ACC112 (cell line): ENCODE measurements around the gene ABCD3.
"Not testable (repeated sequence)": the region's sequence is repeated elsewhere in the genome, so short reads cannot be mapped to it uniquely, and the experiment has no call there.

Source experiments
- H2AFZ ChIP-seq: fragments of 200-600 bp; sonication (generic); one replicate; pipeline ENCODE4 v1.6.0; 2017; ENCODE audit warnings: antibody characterized with exemption, low read length; ENCODE audit not compliant: unreplicated experiment
- H3K27ac ChIP-seq: fragments of 200-600 bp; sonication (generic); 2 replicates; pipeline ENCODE4 v1.5.1; 2014; ENCODE audit warnings: low read depth, mild to moderate bottlenecking, antibody characterized with exemption, low read length, moderate library complexity
- H3K27me3 ChIP-seq: fragments of 200-600 bp; sonication (generic); 2 replicates; pipeline ENCODE4 v1.6.1; 2014; ENCODE audit warnings: mild to moderate bottlenecking, antibody characterized with exemption, low read length, moderate library complexity, mixed read lengths; ENCODE audit not compliant: insufficient read depth
- H3K36me3 ChIP-seq: fragments of 200-600 bp; sonication (generic); 2 replicates; pipeline ENCODE4 v1.6.1; 2016; ENCODE audit warnings: mild to moderate bottlenecking, antibody characterized with exemption, low read length, moderate library complexity, mixed read lengths; ENCODE audit not compliant: insufficient read depth
- H3K4me1 ChIP-seq: fragments of 200-600 bp; sonication (generic); one replicate; pipeline ENCODE4 v1.6.1; 2016; ENCODE audit warnings: low read length, mixed read lengths; ENCODE audit not compliant: insufficient read depth, unreplicated experiment, control insufficient read depth
- H3K4me3 ChIP-seq: fragments of 200-600 bp; sonication (generic); 2 replicates; pipeline ENCODE4 v1.5.1; 2014; ENCODE audit warnings: mild to moderate bottlenecking, low read depth, low read length
- H3K79me2 ChIP-seq: fragments of 200-600 bp; sonication (generic); one replicate; pipeline ENCODE4 v1.6.0; 2016; ENCODE audit warnings: low read length; ENCODE audit not compliant: control insufficient read depth, unreplicated experiment, insufficient read depth

Gene ABCD3

DNA sequence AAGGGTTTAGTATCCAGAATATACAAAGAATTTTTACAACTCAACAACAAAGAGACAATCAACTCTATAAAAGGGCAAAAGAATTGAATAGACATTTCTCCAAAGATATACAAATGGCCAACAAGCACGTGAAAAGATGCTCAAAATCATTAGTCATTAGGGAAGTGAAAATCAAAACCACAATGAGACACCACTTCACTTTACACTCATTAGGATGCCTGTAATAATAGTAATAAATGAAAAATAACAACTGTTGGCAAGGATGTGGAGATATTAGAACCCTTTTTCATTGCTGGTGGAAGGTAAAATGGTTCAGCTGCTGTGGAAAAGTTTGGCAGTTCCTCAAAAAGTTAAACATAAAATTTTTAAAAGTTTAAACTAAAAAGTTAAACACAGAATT is 7.0 kb upstream of the ABCD3 start:
- no peak overlapping the region for H2AFZ ChIP-seq
- peaks cover 10% of the 10 kb centered on the region; the same call in 1 of the 2 replicates for H3K27me3 ChIP-seq
- no peaks in the 10 kb centered on the region for H3K79me2 ChIP-seq
- no peak overlapping the region for H3K27ac ChIP-seq
- no peak overlapping the region for H3K4me3 ChIP-seq
- H3K36me3 ChIP-seq = no peaks in the 10 kb centered on the region
- H3K4me1 ChIP-seq = no peaks in the 10 kb centered on the region

DNA sequence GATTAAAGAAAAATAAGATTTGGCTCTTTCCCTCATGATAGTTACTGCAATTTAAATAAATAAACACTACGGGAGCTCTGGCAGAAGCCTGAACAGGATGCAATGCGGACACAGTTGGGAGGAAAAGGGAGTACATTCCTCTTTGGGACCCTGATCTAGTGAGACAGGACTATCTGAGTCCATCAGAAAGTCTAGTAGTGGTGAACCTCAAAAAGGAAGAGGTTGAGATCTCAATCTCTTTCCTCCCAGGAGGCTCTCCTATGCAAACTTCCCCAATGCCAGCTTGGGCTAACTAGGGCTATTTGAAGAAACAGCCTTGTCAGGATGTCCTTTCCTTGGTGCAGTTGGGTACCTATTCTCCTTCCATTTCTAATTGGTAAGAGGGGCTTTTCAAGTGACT is 4.9 kb upstream of the ABCD3 start:
- Histone ChIP-seq H3K79me2 (peaks cover under 1% of the 10 kb centered on the region), H3K27ac (no peak overlapping the region), H2AFZ (no peak overlapping the region), H3K36me3 (no peaks in the 10 kb centered on the region), H3K27me3 (peaks cover 10% of the 10 kb centered on the region; the same call in 1 of the 2 replicates), H3K4me3 (no peak overlapping the region), H3K4me1 (peaks cover 8% of the 10 kb centered on the region)

DNA sequence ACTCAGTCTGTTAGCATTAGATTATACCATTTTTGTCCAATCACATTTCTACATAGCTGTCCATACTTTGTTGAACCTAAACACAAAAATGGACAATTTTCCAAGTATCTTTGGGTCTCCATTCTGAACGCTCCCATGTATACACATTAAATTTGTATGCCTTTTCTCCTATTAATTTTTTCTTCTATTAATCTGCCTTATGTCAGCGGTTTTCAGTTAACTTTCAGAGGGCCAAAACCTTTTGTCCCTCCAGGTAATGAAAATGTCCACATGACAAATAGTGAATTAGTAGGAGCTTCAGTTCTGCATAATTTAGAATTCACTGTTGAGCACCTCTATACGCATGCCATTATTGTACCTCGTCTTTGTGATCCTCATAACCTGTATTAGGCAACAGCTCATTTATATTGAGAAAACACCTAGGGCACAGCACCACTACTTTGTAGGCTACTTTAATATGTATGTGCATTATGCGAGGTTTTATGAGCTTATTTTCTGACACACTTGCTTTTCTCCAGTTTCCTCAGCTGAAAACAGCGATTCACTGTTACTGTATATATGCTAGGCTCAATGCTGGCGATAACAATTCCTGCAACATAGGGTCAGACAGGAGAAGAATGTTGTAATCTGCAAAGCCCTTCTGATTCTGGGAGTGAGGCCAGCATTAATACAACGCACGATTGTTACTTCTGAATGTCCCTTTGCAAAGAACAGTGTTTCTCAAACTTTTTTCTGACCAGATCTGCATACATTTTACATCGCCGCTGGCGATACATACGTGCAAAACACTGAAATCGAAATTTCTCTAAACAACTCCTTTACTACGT is 1.1 kb upstream of the ABCD3 start:
- Histone ChIP-seq H3K36me3 (no peaks in the 10 kb centered on the region), H3K4me3 (peak overlapping the region; percentile 91), H2AFZ (peak overlapping the region; percentile 40), H3K4me1 (peaks cover 23% of the 10 kb centered on the region), H3K79me2 (peaks cover 35% of the 10 kb centered on the region), H3K27ac (peak overlapping the region; percentile 65), H3K27me3 (no peaks in the 10 kb centered on the region)

DNA sequence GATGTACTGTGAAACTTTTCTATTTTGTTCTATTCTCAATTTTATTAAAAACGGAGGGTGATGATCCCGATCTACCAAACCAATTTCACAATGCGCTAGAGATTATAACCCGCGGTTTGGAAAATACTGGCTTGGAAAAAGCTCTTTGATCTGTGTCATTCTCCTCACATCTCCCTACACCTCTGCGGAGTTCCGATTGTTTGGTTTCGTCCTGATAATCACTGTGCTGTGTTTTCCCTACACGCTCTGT is 536 bp upstream of the ABCD3 start:
- H2AFZ ChIP-seq = peak overlapping the region; percentile 40
- no peaks in the 10 kb centered on the region for H3K36me3 ChIP-seq
- peak overlapping the region; percentile 91 for H3K4me3 ChIP-seq
- H3K27ac ChIP-seq = peak overlapping the region; percentile 65
- H3K4me1 ChIP-seq = peaks cover 29% of the 10 kb centered on the region
- peaks cover 40% of the 10 kb centered on the region for H3K79me2 ChIP-seq
- H3K27me3 ChIP-seq = no peaks in the 10 kb centered on the region

DNA sequence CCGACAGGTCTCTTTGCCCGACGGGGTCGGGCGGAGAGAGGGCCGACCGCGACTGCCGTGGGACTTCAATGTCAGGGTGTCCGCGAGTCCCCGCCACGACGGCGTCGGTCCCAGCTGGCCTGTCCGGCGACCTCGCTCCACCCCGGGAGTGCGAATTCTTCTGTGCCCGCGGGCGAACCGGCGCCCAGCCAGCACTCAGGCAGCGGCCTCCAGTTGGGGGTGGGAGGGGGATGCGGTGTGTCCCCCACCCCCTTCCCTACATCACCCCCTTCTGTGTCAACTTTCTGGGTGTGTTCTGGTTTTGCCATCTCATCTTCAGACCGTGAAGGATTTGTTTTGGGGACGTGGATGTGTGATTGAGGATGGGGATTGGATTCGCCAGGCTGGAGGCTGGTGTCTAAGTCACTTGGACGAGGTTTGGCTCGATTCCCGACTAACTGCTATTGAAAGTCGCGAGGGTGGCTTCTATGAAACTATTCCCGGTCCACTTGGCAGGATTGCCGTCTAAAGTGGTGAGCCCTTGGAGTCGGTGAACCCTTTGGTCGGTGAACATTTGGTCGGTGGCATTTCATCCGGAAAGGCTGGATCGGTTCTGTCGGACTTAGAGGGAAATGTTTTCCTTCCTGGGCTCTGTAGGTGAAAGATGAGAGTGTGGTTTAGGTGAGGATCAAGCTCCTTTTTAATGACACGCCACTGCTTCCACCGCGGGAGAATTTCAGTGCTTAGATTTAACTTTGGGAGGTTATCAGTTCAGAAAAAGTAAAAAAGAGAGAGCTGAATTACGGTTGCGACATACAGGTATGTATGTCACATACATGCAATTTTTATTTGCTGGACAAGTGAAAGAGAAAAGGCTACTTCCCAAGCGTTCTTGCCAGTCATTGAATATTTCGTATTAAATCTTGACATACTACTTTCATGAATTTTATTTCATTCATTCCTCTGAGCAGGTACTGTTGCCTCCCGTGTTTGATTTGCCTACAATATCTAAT is 771 bp downstream of the ABCD3 start:
- Histone ChIP-seq H3K36me3 (no peaks in the 10 kb centered on the region), H3K4me1 (peaks cover 33% of the 10 kb centered on the region), H2AFZ (peak overlapping the region; percentile 80), H3K27me3 (no peaks in the 10 kb centered on the region), H3K4me3 (peak overlapping the region; percentile 91), H3K79me2 (peaks cover 52% of the 10 kb centered on the region), H3K27ac (peak overlapping the region; percentile 32; the same call in 1 of the 2 replicates)

DNA sequence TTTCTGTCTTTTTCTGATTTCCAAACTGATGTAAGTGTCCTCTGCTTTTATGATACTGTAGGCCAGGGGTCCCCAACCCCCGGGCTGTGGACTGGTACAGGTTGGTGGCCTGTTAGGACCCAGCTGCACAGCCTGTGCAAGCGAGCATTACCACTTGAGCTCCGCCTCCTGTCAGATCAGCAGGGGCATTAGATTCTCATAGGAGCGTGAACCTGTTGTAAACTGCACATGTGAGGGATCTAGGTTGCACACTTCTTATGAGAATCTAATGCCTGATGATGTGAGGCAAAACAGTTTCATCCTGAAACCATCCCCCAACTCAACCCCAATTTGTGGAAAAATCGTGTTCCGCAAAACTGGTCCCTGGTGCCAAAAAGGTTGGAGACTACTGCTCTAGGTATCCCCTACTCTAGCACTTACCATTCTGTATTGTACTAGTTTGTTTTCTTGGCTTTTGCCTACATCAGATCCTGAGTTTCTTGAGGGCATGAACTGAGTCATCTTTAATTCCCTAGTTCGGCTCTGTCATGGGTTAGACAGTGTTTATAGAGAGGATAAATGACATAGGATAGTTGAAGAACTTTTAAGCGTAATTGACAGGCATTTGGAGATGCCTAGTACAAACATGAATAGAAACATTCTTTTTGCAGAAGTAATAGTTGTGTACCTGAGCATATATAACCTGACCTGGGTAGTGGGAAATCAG is 4.1 kb downstream of the ABCD3 start:
- Histone ChIP-seq H3K36me3 (no peaks in the 10 kb centered on the region), H3K4me3 (no peak overlapping the region), H2AFZ (no peak overlapping the region), H3K27me3 (no peaks in the 10 kb centered on the region), H3K79me2 (peaks cover 74% of the 10 kb centered on the region), H3K4me1 (peaks cover 34% of the 10 kb centered on the region), H3K27ac (no peak overlapping the region)

DNA sequence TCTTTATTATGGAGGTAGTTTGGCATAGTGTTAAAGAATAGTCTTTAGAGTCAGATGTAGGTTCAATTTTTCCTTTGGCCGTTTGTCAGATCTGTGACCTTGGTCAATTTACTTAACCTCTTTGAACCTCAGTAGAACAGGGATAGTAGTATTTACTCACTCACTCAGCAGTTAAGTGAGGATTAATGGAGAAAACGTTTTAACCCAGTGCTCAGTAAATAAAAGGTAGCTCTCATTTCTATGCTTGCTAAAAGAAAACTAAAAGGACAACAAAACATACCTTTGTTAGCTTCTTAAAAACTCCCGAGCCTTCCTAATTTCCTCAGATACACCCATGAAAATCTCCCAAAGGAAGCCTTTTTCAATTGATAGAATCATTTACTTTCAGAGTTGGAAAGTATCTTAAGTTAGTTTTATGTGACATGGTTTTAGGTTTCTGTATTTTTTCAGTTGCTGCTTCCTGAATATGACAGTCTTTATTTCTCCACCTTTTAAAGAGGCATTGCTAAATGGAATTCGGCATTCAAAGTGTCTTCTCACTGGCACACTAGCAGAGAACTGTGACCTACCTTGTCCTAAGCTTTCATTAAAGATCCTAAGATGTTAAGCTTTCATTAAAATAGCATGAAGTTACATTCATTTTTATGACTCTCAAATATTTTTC is 7.8 kb downstream of the ABCD3 start:
- peaks cover 22% of the 10 kb centered on the region for H3K4me1 ChIP-seq
- H2AFZ ChIP-seq = no peak overlapping the region

DNA sequence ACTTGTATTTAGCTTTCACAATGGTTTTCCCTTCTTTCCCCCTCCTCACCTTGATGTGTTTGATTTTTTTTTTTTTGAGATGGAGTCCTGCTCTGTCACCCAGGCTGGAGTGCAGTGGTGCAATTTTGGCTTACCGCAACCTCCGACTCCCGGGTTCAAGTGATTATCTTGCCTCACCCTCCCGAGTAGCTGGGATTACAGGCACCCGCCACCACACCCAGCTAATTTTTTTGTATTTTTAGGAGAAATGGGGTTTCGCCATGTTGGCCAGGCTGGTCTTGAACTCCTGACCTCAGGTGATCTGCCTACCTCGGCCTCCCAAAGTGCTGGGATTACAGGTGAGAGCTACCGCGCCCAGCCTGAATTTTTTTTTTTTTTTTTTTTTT is 8.3 kb downstream of the ABCD3 start:
- Histone ChIP-seq H3K79me2 (peaks cover 57% of the 10 kb centered on the region), H3K4me1 (peaks cover 22% of the 10 kb centered on the region)
- not testable (repeated sequence) for H2AFZ ChIP-seq, H3K27me3 ChIP-seq, H3K36me3 ChIP-seq, H3K27ac ChIP-seq, H3K4me3 ChIP-seq

More for the DNA sequence above, 7.8 kb downstream of the ABCD3 start:
- Histone ChIP-seq H3K36me3 (0 out of 2 replicates have a peak, but pooled peaks cover 2% of the 10 kb centered on the region), H3K79me2 (peaks cover 54% of the 10 kb centered on the region), H3K27ac (no peak overlapping the region), H3K27me3 (no peaks in the 10 kb centered on the region), H3K4me3 (peak overlapping the region; percentile 18; the same call in 1 of the 2 replicates)

DNA sequence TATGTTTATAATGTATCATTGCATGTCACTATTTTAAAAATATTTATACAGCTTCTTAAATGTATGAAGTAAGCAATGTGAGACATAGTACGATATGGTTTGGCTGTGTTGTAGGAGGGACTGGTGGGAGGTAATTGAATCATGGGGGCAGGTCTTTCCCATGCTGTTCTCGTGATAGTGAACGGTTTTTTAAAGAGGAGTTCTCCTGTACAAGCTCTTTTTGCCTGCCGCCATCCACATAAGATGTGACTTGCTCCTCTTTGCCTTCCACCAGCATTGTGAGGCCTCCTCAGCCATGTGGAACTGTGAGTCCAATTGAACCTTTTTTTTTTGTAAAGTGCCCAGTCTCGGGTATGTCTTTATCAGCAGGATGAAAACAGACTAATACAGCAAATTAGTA is 10.3 kb downstream of the ABCD3 start:
- peaks cover 41% of the 10 kb centered on the region for H3K79me2 ChIP-seq
- H3K27ac ChIP-seq = no peak overlapping the region
- H3K27me3 ChIP-seq = no peaks in the 10 kb centered on the region
- 0 out of 2 replicates have a peak, but pooled peaks cover 3% of the 10 kb centered on the region for H3K36me3 ChIP-seq
- no peak overlapping the region for H3K4me3 ChIP-seq
- H2AFZ ChIP-seq = no peak overlapping the region
- peaks cover 9% of the 10 kb centered on the region for H3K4me1 ChIP-seq

DNA sequence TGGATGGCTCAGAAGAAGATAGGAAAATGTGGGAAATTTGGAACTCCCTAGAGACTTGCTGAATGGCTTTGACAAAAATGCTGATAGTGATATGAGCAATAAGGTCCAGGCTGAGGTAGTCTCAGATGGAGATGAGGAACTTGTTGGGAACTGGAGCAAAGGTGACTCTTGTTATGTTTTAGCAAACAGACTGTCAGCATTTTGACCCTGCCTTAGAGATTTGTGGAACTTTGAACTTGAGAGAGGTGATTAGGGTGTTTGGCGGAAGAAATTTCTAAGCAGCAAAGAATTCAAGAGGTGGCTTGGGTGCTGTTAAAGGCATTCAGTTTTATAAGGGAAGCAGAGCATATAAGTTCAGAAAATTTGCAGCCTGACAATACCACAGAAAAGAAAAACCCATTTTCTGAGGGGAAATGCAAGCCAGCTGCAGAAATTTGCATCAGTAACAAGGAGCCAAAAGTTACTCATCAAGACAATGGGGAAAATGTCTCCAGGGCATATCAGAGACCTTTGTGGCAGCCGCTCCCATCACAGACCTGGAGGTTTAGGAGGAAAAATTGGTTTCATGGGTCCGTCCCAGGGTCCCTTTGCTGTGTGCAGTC is 10.8 kb downstream of the ABCD3 start:
- peaks cover 36% of the 10 kb centered on the region for H3K79me2 ChIP-seq
- H3K4me3 ChIP-seq, H3K27me3 ChIP-seq, H3K36me3 ChIP-seq, H3K4me1 ChIP-seq, H2AFZ ChIP-seq, H3K27ac ChIP-seq: not testable (repeated sequence)
